ENCODE data around the gene ADAMTS10.
"Not testable (repeated sequence)": the region's sequence is repeated elsewhere in the genome, so short reads cannot be mapped to it uniquely, and the experiment has no call there.

ADAMTS10 gene

DNA sequence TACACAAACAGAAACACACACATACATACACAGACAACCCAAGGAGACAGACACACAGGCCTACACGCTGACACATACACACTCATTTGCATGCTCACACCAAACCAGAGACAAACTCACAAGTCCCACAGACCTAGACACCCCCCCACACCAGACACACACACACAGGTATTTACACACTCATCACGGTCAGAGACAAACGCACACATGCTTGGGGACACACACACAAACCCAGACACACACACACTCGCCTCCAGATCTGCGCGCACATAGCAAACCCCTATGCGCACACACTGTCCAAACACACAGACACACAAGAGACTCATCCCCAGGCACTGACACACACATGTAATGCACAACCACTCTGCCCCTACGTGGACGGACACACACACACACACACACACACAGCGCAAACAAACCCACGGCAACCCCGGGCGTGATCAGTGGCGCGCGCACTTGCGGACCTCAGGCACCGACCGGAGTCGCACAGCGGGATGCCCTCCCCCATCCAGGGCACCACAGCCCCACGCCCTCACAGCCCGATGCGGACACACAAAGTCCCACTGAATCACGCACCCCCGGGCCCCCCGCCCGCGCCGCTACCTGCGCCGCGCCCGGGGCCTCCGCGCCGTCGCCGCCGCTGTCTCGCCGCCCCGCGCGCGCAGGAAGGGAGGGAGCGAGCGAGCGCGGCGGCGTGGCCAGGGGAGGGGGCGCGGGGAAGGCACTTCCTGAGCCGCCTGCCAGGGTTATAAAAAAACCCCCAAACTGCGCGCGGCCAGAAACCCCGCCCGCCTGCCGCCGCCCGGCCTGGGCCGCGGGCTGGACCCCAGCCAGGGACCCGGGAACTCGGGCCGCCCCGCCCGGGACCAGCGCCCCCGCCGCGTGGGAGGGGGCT lies at the start of gene ADAMTS10:
Gene ADAMTS10 (minus strand): TSS at position 675 of the 895 bp plus-strand sequence. CDS start 5,005 bp downstream, outside the sequence.
- peak; percentile 53 for DNase-seq

- no peak for DNase-seq
Measured at GRCh38 chr19:8659905-8660304, 49.4 kb upstream of the ADAMTS10 start.

GRCh38 chr19:8657869-8658268 lies 47.4 kb upstream of the ADAMTS10 start:
- no peak for DNase-seq

DNA sequence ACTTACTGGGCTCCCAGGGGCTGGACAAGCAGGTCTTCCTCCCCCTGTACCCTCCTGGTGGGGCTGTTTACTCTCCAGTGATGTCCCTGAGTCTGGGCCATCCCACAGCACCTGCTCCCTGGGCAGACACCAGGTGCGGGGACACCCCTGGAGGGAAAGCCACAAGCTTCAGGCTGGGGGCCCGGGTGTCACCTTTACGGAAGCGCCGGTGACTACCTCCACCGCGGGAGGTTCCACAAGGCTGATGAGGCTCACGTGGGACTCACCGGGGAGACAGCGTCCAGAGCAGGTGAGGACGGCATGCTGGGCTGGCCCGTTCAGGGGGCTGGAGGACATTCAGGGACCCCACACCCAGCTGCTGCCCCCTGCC lies 44.8 kb upstream of the ADAMTS10 start:
- peak; percentile 39 for DNase-seq

DNA sequence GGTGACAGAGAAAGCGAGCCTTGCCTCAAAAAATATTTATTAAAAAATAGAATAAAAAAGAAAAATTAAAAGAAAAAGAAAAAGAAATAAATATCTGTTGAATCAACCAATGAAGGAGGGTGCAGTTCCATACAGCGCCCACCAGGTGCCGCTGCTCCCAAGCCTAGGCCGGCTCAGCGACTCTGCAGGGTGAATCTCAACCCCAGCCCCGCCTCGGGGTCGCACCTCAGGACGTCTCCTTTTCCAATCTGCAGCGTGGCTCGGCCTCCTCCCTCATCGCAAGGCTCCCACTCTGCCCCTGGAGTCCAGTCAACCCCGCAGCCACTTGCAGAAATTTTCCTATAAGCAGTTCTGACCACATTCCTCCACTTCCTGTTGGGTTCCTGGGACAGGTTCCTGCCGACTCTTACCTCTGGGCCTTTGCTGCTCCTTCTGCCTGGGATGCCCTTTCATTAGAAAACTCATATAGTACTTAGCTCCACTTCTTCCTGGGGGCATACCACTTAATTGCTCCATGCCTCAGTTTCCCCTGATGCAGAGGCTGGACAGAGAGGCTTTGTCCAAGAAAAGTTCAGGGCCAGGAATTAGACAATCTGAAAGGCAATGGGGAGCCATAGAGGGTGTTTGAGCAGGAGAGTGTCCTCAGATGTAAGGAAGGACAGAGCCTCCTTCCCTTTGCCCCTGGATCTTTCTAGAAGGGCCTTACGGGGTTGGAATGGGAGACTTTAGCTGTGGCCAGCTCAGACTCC lies 44.2 kb upstream of the ADAMTS10 start:
- DNase-seq, result peak; percentile 68

DNA sequence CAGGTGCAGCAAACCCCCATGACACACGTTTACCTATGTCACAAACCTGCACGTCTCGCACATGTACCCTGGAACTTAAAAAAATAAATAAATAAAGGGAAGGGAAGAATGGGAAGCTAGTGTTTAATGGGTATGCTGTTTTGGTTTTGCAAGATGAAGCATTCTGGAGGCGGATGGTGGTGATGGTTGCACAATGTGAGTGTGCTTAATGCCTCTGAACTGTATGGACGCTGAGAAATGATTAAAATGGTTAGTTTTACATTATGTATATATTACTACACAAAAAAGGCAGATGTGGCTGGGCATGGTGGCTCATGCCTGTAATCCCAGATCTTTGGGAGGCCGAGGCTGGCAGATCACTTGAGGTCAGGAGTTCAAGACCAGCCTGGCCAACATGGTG lies 37.7 kb upstream of the ADAMTS10 start:
- DNase-seq, result no peak

- DNase-seq, result no peak
Measured at GRCh38 chr19:8643860-8644653, 33.5 kb upstream of the ADAMTS10 start.

DNA sequence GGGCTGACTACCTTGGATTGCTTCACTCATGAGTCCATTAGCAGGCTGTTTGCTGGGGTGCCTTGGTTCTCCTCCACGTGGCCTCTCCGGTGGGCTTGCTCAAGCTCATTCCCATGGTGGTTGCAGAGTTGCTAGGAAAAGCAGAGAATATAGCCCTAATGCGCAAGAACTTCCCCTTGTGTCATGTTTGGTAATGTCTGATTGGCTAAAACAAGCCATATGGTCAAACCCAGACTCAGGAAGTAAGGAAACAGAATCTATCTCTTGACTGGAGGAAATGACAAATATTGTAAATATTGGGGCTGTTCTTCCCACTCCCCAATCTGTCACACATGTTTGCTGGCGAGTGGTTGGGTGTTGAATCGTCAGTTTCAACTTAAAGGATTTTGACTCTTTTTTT lies 32.0 kb upstream of the ADAMTS10 start:
- no peak for DNase-seq

DNA sequence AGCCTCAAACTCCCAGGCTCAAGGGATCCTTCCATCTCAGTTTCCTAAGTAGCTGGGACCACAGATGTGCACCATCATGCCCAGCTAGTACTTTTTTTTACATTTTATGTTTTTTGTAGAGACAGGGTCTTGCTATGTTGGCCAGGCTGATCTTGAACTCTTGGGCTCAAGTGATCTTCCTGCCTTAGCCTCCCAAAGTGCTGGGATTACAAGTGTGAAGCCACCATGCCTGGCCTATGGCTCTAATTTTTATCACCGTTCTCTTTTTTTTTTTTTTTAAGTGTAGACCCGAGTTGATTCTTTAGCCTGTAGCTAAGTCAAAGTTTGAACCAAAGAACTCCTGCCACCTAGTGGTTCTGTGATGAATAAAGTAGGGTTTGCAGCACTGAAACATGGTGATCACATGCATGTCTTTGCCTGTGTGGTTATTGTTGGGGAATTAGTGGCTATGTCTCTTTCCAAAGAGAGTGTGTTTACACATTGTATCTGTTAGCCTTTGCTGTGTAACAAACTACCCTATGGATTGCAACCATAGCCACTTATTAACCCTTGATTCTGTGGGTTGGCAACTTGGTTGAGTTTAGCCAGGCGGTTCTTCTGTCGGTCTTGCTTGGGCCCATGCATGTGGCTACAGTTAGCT lies 31.5 kb upstream of the ADAMTS10 start:
- DNase-seq, result peak; percentile 66

DNA sequence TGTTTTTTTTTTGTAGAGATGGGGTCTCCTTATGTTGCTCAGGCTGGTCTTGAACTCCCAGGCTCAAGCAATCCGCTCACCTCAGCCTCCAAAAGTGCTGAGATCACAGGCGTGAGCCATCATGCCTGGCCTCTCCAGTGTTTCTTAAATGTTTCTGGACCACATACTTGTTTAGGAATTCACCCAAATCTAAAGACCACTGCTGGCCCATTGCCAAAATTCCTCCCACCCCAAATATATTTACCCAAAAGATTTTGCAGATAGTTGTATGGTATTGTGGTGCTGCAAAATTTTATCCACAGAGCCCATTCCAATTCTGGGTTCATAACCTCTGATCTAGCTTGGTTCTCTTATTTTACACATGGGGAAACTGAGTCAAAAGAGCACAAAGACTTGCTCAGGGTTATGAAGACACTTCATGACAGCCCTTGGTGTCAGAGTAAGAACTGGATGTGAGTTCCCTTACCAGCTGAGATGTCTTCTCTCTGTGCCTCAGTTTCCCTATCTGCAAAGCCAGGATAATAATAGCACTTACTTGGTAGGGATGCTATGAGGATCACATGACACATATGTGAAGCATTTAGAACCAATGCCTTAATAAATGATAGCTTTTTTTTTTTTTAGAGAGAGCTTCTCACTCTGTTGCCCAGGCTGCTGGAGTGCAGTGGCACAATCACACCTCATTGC lies 30.8 kb upstream of the ADAMTS10 start:
- no peak for DNase-seq

DNA sequence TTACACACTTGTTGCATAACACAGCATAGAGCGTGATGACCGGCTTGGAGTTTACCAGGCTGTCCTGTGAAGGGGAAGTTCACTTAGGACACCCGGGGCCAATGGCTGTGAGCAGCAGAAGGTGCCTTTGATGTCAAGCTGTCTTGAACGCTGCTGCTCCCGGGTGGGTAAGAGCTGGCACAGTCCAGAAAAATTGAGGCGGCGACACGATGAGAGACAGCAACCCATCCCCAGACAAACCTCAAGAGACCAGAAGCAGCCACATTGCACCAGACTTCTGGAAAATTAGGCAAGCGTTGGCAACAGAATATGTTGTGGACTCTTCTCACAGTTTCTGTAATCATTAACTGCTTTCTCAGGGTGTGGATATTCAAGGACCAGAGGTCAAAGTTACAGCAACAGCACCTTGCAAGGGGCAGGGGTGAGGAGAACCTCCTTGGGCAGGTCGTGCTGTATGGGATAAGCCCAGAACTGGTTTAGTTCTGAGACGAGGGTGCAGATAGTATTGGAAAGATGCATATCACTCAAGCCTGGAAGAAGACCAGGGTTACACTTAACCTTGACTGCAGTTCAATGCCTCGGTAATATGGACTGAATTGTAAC lies 30.0 kb upstream of the ADAMTS10 start:
- DNase-seq, result peak; percentile 19

GRCh38 chr19:8639821-8640401 lies 29.4 kb upstream of the ADAMTS10 start:
- no peak for DNase-seq

DNA sequence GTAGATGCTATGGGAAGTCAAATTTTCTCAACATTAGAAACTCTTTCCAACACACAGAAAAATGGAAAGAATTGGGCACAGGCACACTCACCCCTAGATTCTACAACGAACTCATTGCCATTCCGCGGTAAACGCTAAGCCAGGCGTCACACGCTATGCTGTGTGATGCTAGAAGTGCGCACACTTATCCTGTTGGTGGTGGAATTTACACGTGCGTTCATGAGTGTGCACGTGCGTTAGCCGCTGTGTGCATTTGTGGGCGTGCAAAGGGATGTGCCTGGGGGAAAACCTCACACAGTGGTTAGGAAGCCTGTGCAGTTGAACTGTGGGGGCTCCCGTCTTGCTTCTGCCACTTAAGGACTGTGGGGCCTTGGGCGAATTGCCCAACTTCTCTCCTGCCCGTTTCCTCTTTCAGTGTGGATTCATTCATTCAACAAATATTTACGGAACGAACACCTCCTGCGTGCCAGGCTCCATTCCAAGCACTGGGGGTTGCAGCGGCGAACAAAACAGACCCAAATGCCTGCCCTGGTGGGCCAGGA lies 27.6 kb upstream of the ADAMTS10 start:
- DNase-seq, result no peak

- not testable (repeated sequence) for DNase-seq
Measured at GRCh38 chr19:8637070-8637469, 26.6 kb upstream of the ADAMTS10 start.

- no peak for DNase-seq
Measured at GRCh38 chr19:8635422-8635821, 24.9 kb upstream of the ADAMTS10 start.

GRCh38 chr19:8631425-8631819 lies 20.9 kb upstream of the ADAMTS10 start:
- no peak for DNase-seq

DNA sequence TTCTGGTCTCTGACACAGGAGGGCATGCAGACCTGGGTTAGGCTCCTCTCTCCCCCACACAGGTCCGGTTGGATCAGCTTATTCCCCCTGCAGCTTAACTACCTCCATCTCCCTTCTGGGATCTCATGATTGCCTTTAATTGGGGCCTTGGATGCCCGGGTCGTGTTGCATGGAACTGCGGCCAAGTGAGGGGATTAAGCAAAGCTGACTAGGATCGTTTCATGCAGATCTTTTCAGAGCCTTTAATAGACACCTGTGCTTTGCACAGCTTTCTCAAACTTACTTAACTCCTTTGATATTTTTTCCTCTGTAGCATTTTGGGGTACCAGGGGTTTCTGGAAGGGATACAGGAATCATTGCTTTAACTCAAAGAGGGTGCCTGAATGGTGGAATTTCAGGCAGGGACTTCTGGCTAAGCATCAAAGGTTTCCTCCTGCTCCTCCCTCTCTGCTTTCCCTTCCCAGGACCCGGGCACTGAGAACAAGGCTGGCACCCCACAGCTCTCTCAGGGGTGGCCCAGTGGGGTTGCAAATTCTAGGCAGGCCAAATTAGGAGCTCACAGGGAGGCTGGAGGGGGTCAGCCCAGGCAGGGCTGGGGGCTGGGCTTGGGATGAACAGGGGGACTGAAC lies 20.4 kb upstream of the ADAMTS10 start:
- DNase-seq, result no peak

- no peak for DNase-seq
Measured at GRCh38 chr19:8629996-8630683, 19.6 kb upstream of the ADAMTS10 start, which contains the start of gene NFILZ. TSS of gene NFILZ (plus strand) at chr19:8630633. CDS start at chr19:8676766, 46,133 bp downstream.

DNA sequence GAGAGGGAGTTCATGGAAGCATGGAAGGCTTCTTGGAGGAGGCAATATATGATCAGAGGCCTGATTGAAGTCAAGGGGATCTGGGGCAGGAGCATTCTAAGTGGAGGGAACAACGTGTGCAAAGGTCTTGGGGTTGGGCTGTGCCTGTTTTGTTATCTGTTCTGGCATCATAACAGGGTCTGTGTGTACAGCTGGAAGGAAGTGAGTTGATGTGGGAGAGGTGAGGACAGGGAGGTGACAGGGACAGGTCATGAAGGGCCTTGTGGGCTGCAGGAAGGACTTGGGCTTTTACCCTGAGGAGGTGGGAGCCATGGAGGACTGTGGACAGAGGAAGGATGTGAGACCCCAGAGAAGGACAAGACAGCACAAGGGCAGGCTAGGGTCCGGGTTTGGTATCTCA lies 18.7 kb upstream of the ADAMTS10 start:
- no peak for DNase-seq

GRCh38 chr19:8626842-8627241 lies 16.3 kb upstream of the ADAMTS10 start:
- DNase-seq, result no peak
